Upper lobe of left lung (tissue), 4 donors: ENCODE results near the gene TADA2A.

Experiments used
- CTCF ChIP-seq, 6 experiments: fragments of 450-650 bp in 4 of 6; fragments of 200-600 bp in 2 of 6; sonication (generic) in 2 of 6; IDR thresholded peaks; one replicate each; pipeline ENCODE4 v1.5.1; 2016 to 2019; ENCODE audit warnings: antibody characterized with exemption in 6 of 6
- EP300 ChIP-seq, 4 donors: sonication (generic); formaldehyde crosslinking; IDR thresholded peaks; one replicate each; pipeline ENCODE4 v1.5.1; 2017; ENCODE audit warnings: antibody characterized with exemption in 4 of 4, control low read depth in 2 of 4
- POLR2AphosphoS5 ChIP-seq, 2 donors: sonication (generic); formaldehyde crosslinking; IDR thresholded peaks; one replicate each; pipeline ENCODE4 v1.5.1; 2017; ENCODE audit warnings: antibody characterized with exemption in 2 of 2

GRCh38 chr17:37440424-37440823, 33.7 kb downstream of the TADA2A start:
- TF ChIP-seq POLR2AphosphoS5 (IDR thresholded peaks at IDR 0.05) (no peak), CTCF (IDR thresholded peaks at IDR 0.05) (no peak), EP300 (IDR thresholded peaks at IDR 0.05) (no peak)
